Activated CD4-positive, alpha-beta T cell treated with anti-CD3 and anti-CD28 coated beads, Interleukin-2, Interleukin-4, amounts not matched to agents 100 ng/mL and 50 ng/mL, durations not matched to agents 16 hours and 8 hours (primary cell): ENCODE measurements around the gene NTRK2.
"Not testable (repeated sequence)": the region's sequence is repeated elsewhere in the genome, so short reads cannot be mapped to it uniquely, and the experiment has no call there.

ENCODE experiments used
- DNase-seq: peaks from one replicate; pipeline ENCODE4 v3.0.0-alpha.2; 2020; ENCODE audit warnings: low spot score

NTRK2 gene

GRCh38 chr9:84893419-84894128, 224.0 kb downstream of the NTRK2 start:
- no peak for DNase-seq

- DNase-seq = no peak
These were observed 225.3 kb downstream of the NTRK2 start for GRCh38 chr9:84894859-84895258.

GRCh38 chr9:84897362-84898094, 228.0 kb downstream of the NTRK2 start:
- no peak for DNase-seq

GRCh38 chr9:84898188-84898587, 228.7 kb downstream of the NTRK2 start:
- no peak for DNase-seq

- not testable (repeated sequence) for DNase-seq
These were observed 229.1 kb downstream of the NTRK2 start for GRCh38 chr9:84898618-84899017.

- no peak for DNase-seq
These were observed 229.8 kb downstream of the NTRK2 start for GRCh38 chr9:84899326-84899725.

GRCh38 chr9:84900421-84900820, 230.9 kb downstream of the NTRK2 start:
- DNase-seq = no peak

- DNase-seq = no peak
These were observed 234.4 kb downstream of the NTRK2 start for GRCh38 chr9:84903963-84904362.

- no peak for DNase-seq
These were observed 247.2 kb downstream of the NTRK2 start for GRCh38 chr9:84916769-84917168.

- DNase-seq = no peak
These were observed 248.0 kb downstream of the NTRK2 start for GRCh38 chr9:84917366-84918070.

GRCh38 chr9:84919440-84919839, 249.9 kb downstream of the NTRK2 start:
- DNase-seq = no peak

GRCh38 chr9:84921175-84921574, 251.6 kb downstream of the NTRK2 start:
- DNase-seq = no peak

GRCh38 chr9:84922051-84922450, 252.5 kb downstream of the NTRK2 start:
- DNase-seq = no peak

- no peak for DNase-seq
These were observed 254.7 kb downstream of the NTRK2 start for GRCh38 chr9:84924266-84924665.

- no peak for DNase-seq
These were observed 255.8 kb downstream of the NTRK2 start for GRCh38 chr9:84925225-84925872.

- no peak for DNase-seq
These were observed 257.3 kb downstream of the NTRK2 start for GRCh38 chr9:84926793-84927192.

- DNase-seq = no peak
These were observed 258.9 kb downstream of the NTRK2 start for GRCh38 chr9:84928419-84928818.

GRCh38 chr9:84929068-84929467, 259.5 kb downstream of the NTRK2 start:
- DNase-seq = no peak

GRCh38 chr9:84932915-84933527, 263.5 kb downstream of the NTRK2 start:
- no peak for DNase-seq

- no peak for DNase-seq
These were observed 266.1 kb downstream of the NTRK2 start for GRCh38 chr9:84935528-84936117.

- no peak for DNase-seq
These were observed 267.7 kb downstream of the NTRK2 start for GRCh38 chr9:84937180-84937579.

GRCh38 chr9:84937581-84937980, 268.1 kb downstream of the NTRK2 start:
- no peak for DNase-seq
